HepG2 (cell line): Measurements from ENCODE around the gene RALBP1. TPM values are rescaled to one million over a fixed set of nuclear protein-coding genes. Genes with fewer than 3 reads are reported as not detected.
"Not testable (repeated sequence)": the region's sequence is repeated elsewhere in the genome, so short reads cannot be mapped to it uniquely, and the experiment has no call there.

ENCODE experiments used
- ATAC-seq: fragments of 200-7000 bp; cut with Tn5 transposase; 3 replicates; pipeline ENCODE4 v1.9.1; 2020; ENCODE audit warnings: mild to moderate bottlenecking, moderate library complexity
- BruUV-seq: library from RNA; stranded (reverse); fragments of 400-500 nt; replicated peaks from 2 replicates; lab custom pipeline; 2021; lab: Mats Ljungman, UMichigan
- CTCF ChIA-PET: fragments of 300-600 bp; formaldehyde crosslinking; extraction: SDS; loops from one replicate; lab custom pipeline; 2021; ENCODE audit warnings: low total read pairs, inconsistent platforms, low intra/inter-chr PET ratio; lab: Yijun Ruan, JAX
- POLR2A ChIA-PET: fragments of 350-600 bp; sonication (Branson Sonifier 250); formaldehyde crosslinking; loops from one replicate; lab custom pipeline; 2020; ENCODE audit warnings: antibody characterized with exemption, inconsistent platforms; lab: Yijun Ruan, JAX
- DNase-seq: peaks from one replicate; pipeline ENCODE4 v3.0.0-alpha.2; 2015; ENCODE audit warnings: low spot score
- FAIRE-seq: peaks from 3 replicates; lab custom pipeline; 2011; peaks lifted over from hg19 to GRCh38; lab: Jason Lieb, UNC
- H2AFZ ChIP-seq: one replicate; pipeline ENCODE4 v1.6.1; 2011; ENCODE audit warnings: low read length, inconsistent platforms
- H3K27ac ChIP-seq: fragments of 300-600 bp; 3 replicates; pipeline ENCODE4 v1.8.0; 2011; ENCODE audit warnings: mixed run types, mild to moderate bottlenecking, mixed read lengths, low read length, inconsistent platforms; ENCODE audit not compliant: insufficient read depth; ENCODE audit errors: extremely low read length
- H3K27me3 ChIP-seq, 2 experiments: fragments of 200-600 bp in 1 of 2; 2 replicates in 1 of 2; 3 replicates in 1 of 2; pipeline versions ENCODE4 v1.6.0 to v1.8.0; 2011; ENCODE audit warnings: low read length in 2 of 2, mild to moderate bottlenecking in 2 of 2, moderate library complexity in 2 of 2, inconsistent platforms in 1 of 2; ENCODE audit not compliant: insufficient read depth in 2 of 2, control insufficient read depth in 1 of 2
- H3K36me3 ChIP-seq, 2 experiments: fragments of 200-600 bp in 1 of 2; replicated peaks in 1 of 2; 2 replicates in 1 of 2; 3 replicates in 1 of 2; pipeline versions ENCODE4 v1.5.1 to v1.8.0; 2011; ENCODE audit warnings: low read length in 2 of 2, inconsistent platforms in 1 of 2; ENCODE audit not compliant: insufficient read depth in 2 of 2, control insufficient read depth in 1 of 2
- H3K4me1 ChIP-seq: 2 replicates; pipeline ENCODE4 v1.5.1; 2012; ENCODE audit warnings: low read length, inconsistent platforms; ENCODE audit not compliant: insufficient read depth
- H3K4me2 ChIP-seq: 2 replicates; pipeline ENCODE4 v1.6.0; 2011; ENCODE audit warnings: low read depth, low read length, inconsistent platforms
- H3K4me3 ChIP-seq, 3 experiments: fragments of 200-600 bp in 1 of 3; sonication (generic), shearing (Covaris generic) in 1 of 3; replicated peaks in 1 of 3; 2 replicates each; pipeline ENCODE4 v1.5.1; 2011 to 2016; ENCODE audit warnings: low read length in 3 of 3, inconsistent platforms in 2 of 3, low read depth in 2 of 3, mild to moderate bottlenecking in 2 of 3, control low read depth in 1 of 3, mixed read lengths in 1 of 3; ENCODE audit not compliant: insufficient read depth in 1 of 3
- H3K79me2 ChIP-seq: one replicate; pipeline ENCODE4 v1.6.1; 2011; ENCODE audit warnings: low read length, inconsistent platforms; ENCODE audit not compliant: insufficient read depth
- H3K9ac ChIP-seq: 2 replicates; pipeline ENCODE4 v1.6.0; 2011; ENCODE audit warnings: mild to moderate bottlenecking, low read depth, low read length, inconsistent platforms; ENCODE audit not compliant: insufficient read depth
- H3K9me3 ChIP-seq: 2 replicates; pipeline ENCODE4 v1.5.1; 2012; ENCODE audit warnings: mild to moderate bottlenecking, low read length
- H4K20me1 ChIP-seq: 2 replicates; pipeline ENCODE4 v1.6.0; 2011; ENCODE audit warnings: inconsistent platforms, mild to moderate bottlenecking, low read length, moderate library complexity; ENCODE audit not compliant: insufficient read depth
- BCL3 ChIP-seq: sonication (generic); formaldehyde crosslinking; IDR thresholded peaks from 2 replicates; pipeline ENCODE4 v1.5.1; 2020; ENCODE audit warnings: mild to moderate bottlenecking, missing genetic modification reagents, moderate library complexity
- CREB1 ChIP-seq, 2 experiments: fragments of 450-650 bp in 1 of 2; IDR thresholded peaks; 2 replicates each; pipeline ENCODE4 v1.6.1; 2016 to 2017; ENCODE audit warnings: control low read depth in 1 of 2, mild to moderate bottlenecking in 1 of 2, missing compliant biosample characterization in 1 of 2, missing genetic modification characterization in 1 of 2
- STAG1 ChIP-seq: sonication (generic); formaldehyde crosslinking; IDR thresholded peaks from 2 replicates; pipeline ENCODE4 v1.4.0; 2020; ENCODE audit warnings: missing genetic modification reagents
- ZBTB33 ChIP-seq: sonication (generic); formaldehyde crosslinking; IDR thresholded peaks from 2 replicates; pipeline ENCODE4 v1.4.0; 2020; ENCODE audit warnings: missing genetic modification reagents
- ZBTB38 ChIP-seq: sonication (generic); formaldehyde crosslinking; IDR thresholded peaks from 2 replicates; pipeline ENCODE4 v1.5.1; 2020; ENCODE audit warnings: mild to moderate bottlenecking, missing genetic modification reagents
- ZMYM3 ChIP-seq: sonication (generic); formaldehyde crosslinking; IDR thresholded peaks from 2 replicates; pipeline ENCODE4 v1.5.1; 2020; ENCODE audit warnings: mild to moderate bottlenecking, missing genetic modification reagents
- ZNF512B ChIP-seq: sonication (generic); formaldehyde crosslinking; IDR thresholded peaks from 2 replicates; pipeline ENCODE4 v1.5.1; 2020; ENCODE audit warnings: missing genetic modification reagents, mild to moderate bottlenecking, borderline replicate concordance
- ZNF724P ChIP-seq: sonication (generic); formaldehyde crosslinking; IDR thresholded peaks from 2 replicates; pipeline ENCODE4 v1.8.0; 2022; ENCODE audit warnings: missing genetic modification reagents, borderline replicate concordance
- WGBS: methylation state at CpG from one replicate; pipeline ENCODE4 v1.1.6; 2017; ENCODE audit warnings: low lambda C conversion rate; 5-methylcytosine and 5-hydroxymethylcytosine counted together
- in situ Hi-C: cut with HindIII; loops from 2 replicates; pipeline ENCODE4 v1.10.0; 2017; ENCODE audit warnings: low pct_unique_long_range_greater_than_20kb; ENCODE audit not compliant: extremely low pct_ligation_motif_present
- intact Hi-C: fragments of 100-400 bp; cut with micrococcal nuclease; formaldehyde crosslinking; loops from one replicate; pipeline ENCODE4 v1.10.0; 2022; ENCODE audit not compliant: unreplicated experiment
- polyA plus RNA-seq, 8 experiments: library from polyadenylated mRNA; depleted of rRNA in 3 of 8; stranded (reverse) in 7 of 8; unstranded in 1 of 8; fragments of >200 nt; fragmentation: Illumina TruSeq in 4 of 8; extraction: Trizol in 4 of 8; gene quantifications; 2 replicates each; pipeline versions ENCODE4 v1.2.1 to v1.2.3, GENCODE V29; 2011 to 2016; ENCODE audit warnings: low read depth in 4 of 8, missing spikeins in 1 of 8, mixed read lengths in 1 of 8; ENCODE audit not compliant: insufficient read depth in 1 of 8
- total RNA-seq, 5 experiments: library from RNA; depleted of rRNA; stranded (reverse); fragments of >200 nt; fragmentation: Illumina TruSeq; extraction: Trizol; gene quantifications; 2 replicates each; pipeline ENCODE4 v1.2.3, GENCODE V29; 2016; ENCODE audit warnings: low read depth in 1 of 5

RALBP1 gene
- total and polyA plus RNA-seq, 2 of the 13 experiments (the other 11 are each of a cell fraction or from before 2014, with no cell fraction given): 24.5 to 33.1 TPM

GRCh38 chr18:9476949-9477348 lies 1.6 kb downstream of the RALBP1 start:
- CTCF ChIA-PET, FAIRE-seq, H3K9me3 ChIP-seq, H2AFZ ChIP-seq, H3K36me3 ChIP-seq, H4K20me1 ChIP-seq, ATAC-seq, DNase-seq, POLR2A ChIA-PET, intact Hi-C loops, BruUV-seq, H3K27ac ChIP-seq, H3K27me3 ChIP-seq, H3K9ac ChIP-seq: not testable (repeated sequence)
- 89% methylated on average over 12 of the region's 12 CpGs for WGBS
- Histone ChIP-seq H3K4me3 (peak overlapping the region in 2 of 3 experiments; percentile 92 to 93; a peak in 4 of 6 replicates), H3K4me1 (peaks cover 29% of the 10 kb centered on the region), H3K79me2 (peaks cover 61% of the 10 kb centered on the region), H3K4me2 (peak overlapping the region; percentile 76)
- in situ Hi-C loops: loop anchor here (5.0 kb wide), 1 partner anchor 145 kb away; the partner anchor contains the start of gene TWSG1
- TF ChIP-seq ZBTB38 (CRISPR knock-in tag) (0 out of 2 replicates have a peak, but pooled peaks have one; percentile 23), ZMYM3 (0 out of 2 replicates have a peak, but pooled peaks have one; percentile 16), ZBTB33 (CRISPR knock-in tag) (peak; percentile 92)

GRCh38 chr18:9477509-9477908 lies 2.2 kb downstream of the RALBP1 start:
- TSS peak; percentile 44 for BruUV-seq
- ATAC-seq (no peak), FAIRE-seq (no peak), DNase-seq (no peak)
- peak overlapping the region; percentile 76; the same call in 1 of the 2 replicates for H3K4me2 ChIP-seq
- 88% methylated on average over 1 of the region's 1 CpG for WGBS
- peaks cover 66% of the 10 kb centered on the region for H3K79me2 ChIP-seq
- H2AFZ ChIP-seq: no peak overlapping the region
- no peaks in the 10 kb centered on the region for H3K9me3 ChIP-seq
- no peak overlapping the region for H3K9ac ChIP-seq
- H3K4me3 ChIP-seq: no peak overlapping the region; a peak in 1 of 6 replicates
- H3K4me1 ChIP-seq: peaks cover 24% of the 10 kb centered on the region
- ChIA-PET POLR2A (no interaction called here), CTCF (no interaction called here)
- in situ Hi-C loops (loop anchor here (5.0 kb wide), 1 partner anchor 145 kb away; the partner anchor contains the start of gene TWSG1), intact Hi-C loops (no loop called here)
- no peak overlapping the region for H3K27ac ChIP-seq
- no peaks in the 10 kb centered on the region; a peak in 1 of 5 replicates for H3K36me3 ChIP-seq
- no peaks in the 10 kb centered on the region; a peak in 1 of 5 replicates for H3K27me3 ChIP-seq
- 0 out of 2 replicates have a peak, but pooled peaks cover 2% of the 10 kb centered on the region for H4K20me1 ChIP-seq
- no peak for TF ChIP-seq STAG1 (CRISPR knock-in tag)
- no peak for TF ChIP-seq ZNF724P (CRISPR knock-in tag)
- no peak for TF ChIP-seq CREB1 (IDR thresholded peaks at IDR 0.05)
- TF ChIP-seq CREB1 (CRISPR knock-in tag; IDR thresholded peaks at IDR 0.05): no peak
- no peak for TF ChIP-seq BCL3
- TF ChIP-seq ZNF512B (CRISPR knock-in tag): no peak
